MCF 10A (cell line): ENCODE measurements around the gene FAM227B. TPM values are rescaled to one million over a fixed set of nuclear protein-coding genes. Genes with fewer than 3 reads are reported as not detected.

Experiments used
- BruUV-seq: library from RNA; stranded (reverse); fragments of 400-500 nt; replicated peaks from 2 replicates; lab custom pipeline; 2021; lab: Mats Ljungman, UMichigan
- CTCF ChIA-PET: fragments of 300-600 bp; sonication (Branson Sonifier 250); formaldehyde crosslinking; extraction: SDS; loops from one replicate; lab custom pipeline; 2021; ENCODE audit warnings: antibody characterized with exemption, inconsistent platforms; lab: Yijun Ruan, JAX
- POLR2A ChIA-PET: fragments of 300-600, 350-650 bp; sonication (Branson Sonifier 250); formaldehyde crosslinking; extraction: SDS; loops from one replicate; lab custom pipeline; 2020; ENCODE audit warnings: antibody characterized with exemption, inconsistent platforms; lab: Yijun Ruan, JAX
- DNase-seq: peaks from one replicate; pipeline ENCODE4 v3.0.0-alpha.2; 2018; ENCODE audit not compliant: unreplicated experiment
- H3K27ac Mint-ChIP-seq: one replicate; pipeline ENCODE4 v1.8.0; 2022; ENCODE audit warnings: mild to moderate bottlenecking, low read depth, mixed read lengths; ENCODE audit not compliant: unreplicated experiment
- H3K27me3 Mint-ChIP-seq: one replicate; pipeline ENCODE4 v1.8.0; 2022; ENCODE audit warnings: mixed read lengths; ENCODE audit not compliant: insufficient read depth, unreplicated experiment
- H3K36me3 Mint-ChIP-seq: one replicate; pipeline ENCODE4 v1.8.0; 2022; ENCODE audit warnings: mild to moderate bottlenecking, moderate library complexity, mixed read lengths; ENCODE audit not compliant: insufficient read depth, unreplicated experiment
- H3K4me1 Mint-ChIP-seq: one replicate; pipeline ENCODE4 v1.8.0; 2022; ENCODE audit warnings: mixed read lengths; ENCODE audit not compliant: insufficient read depth, unreplicated experiment
- H3K4me3 Mint-ChIP-seq: one replicate; pipeline ENCODE4 v1.8.0; 2022; ENCODE audit warnings: mild to moderate bottlenecking, moderate library complexity, mixed read lengths; ENCODE audit not compliant: unreplicated experiment
- H3K9me3 Mint-ChIP-seq: one replicate; pipeline ENCODE4 v1.8.0; 2022; ENCODE audit warnings: mixed read lengths; ENCODE audit not compliant: unreplicated experiment
- CTCF ChIP-seq: fragments of 200-600 bp; IDR thresholded peaks from one replicate; pipeline ENCODE4 v1.8.0; 2022; ENCODE audit warnings: antibody characterized with exemption, mild to moderate bottlenecking; ENCODE audit not compliant: unreplicated experiment
- intact Hi-C: fragments of 100-400 bp; cut with micrococcal nuclease; formaldehyde crosslinking; loops from 2 replicates; pipeline ENCODE4 v1.14.1; 2022
- total RNA-seq: library from RNA; stranded (reverse); gene quantifications from 2 replicates; pipeline ENCODE4 v1.2.3, GENCODE V29; 2022

Gene FAM227B
- total RNA-seq, 1 experiment from 2014 or later = 5.8 TPM

- Mint-ChIP-seq H3K27me3 (no peaks in the 10 kb centered on the region), H3K4me1 (no peaks in the 10 kb centered on the region), H3K36me3 (peaks cover 41% of the 10 kb centered on the region), H3K27ac (no peak overlapping the region), H3K4me3 (no peak overlapping the region), H3K9me3 (no peaks in the 10 kb centered on the region)
- ChIA-PET POLR2A (interaction anchor here (1.6 kb wide), 1 partner anchor 13 kb away, joined by 3 read pairs; no protein-coding TSS in a partner anchor), CTCF (interaction anchor here (0.6 to 0.7 kb wide), 2 partner anchors 97 to 179 kb away, joined by 4 to 5 read pairs; no protein-coding TSS in a partner anchor)
- BruUV-seq = no TSS peak
- intact Hi-C loops = no loop called here
- no peak for DNase-seq
- no peak for TF ChIP-seq CTCF
Observed at GRCh38 chr15:49330166-49330565, 290.5 kb downstream of the FAM227B start.

- Mint-ChIP-seq H3K27me3 (no peaks in the 10 kb centered on the region), H3K9me3 (no peaks in the 10 kb centered on the region), H3K4me1 (no peaks in the 10 kb centered on the region), H3K4me3 (no peak overlapping the region), H3K36me3 (peaks cover 41% of the 10 kb centered on the region), H3K27ac (no peak overlapping the region)
- intact Hi-C loops = no loop called here
- ChIA-PET CTCF (interaction anchor here (0.7 kb wide), 1 partner anchor 12 kb away, joined by 3 read pairs; no protein-coding TSS in a partner anchor), POLR2A (interaction anchor here (0.6 to 1.5 kb wide), 3 partner anchors 8 to 15 kb away, joined by 3 to 4 read pairs (median 3); no protein-coding TSS in a partner anchor)
- no TSS peak for BruUV-seq
- no peak for DNase-seq
- no peak for TF ChIP-seq CTCF
Observed at GRCh38 chr15:49328941-49329340, 291.7 kb downstream of the FAM227B start.

- DNase-seq = no peak
- no peaks in the 10 kb centered on the region for H3K27me3 Mint-ChIP-seq
- H3K27ac Mint-ChIP-seq = no peak overlapping the region
- no peak overlapping the region for H3K4me3 Mint-ChIP-seq
- ChIA-PET CTCF (no interaction called here), POLR2A (interaction anchor here (1.5 kb wide), 1 partner anchor 12 kb away, joined by 3 read pairs; no protein-coding TSS in a partner anchor)
- no peaks in the 10 kb centered on the region for H3K4me1 Mint-ChIP-seq
- intact Hi-C loops = no loop called here
- no peak for TF ChIP-seq CTCF
- BruUV-seq = no TSS peak
- H3K36me3 Mint-ChIP-seq = peaks cover 41% of the 10 kb centered on the region
- H3K9me3 Mint-ChIP-seq = no peaks in the 10 kb centered on the region
Observed at GRCh38 chr15:49327927-49328326, 292.7 kb downstream of the FAM227B start.

- ChIA-PET POLR2A (no interaction called here), CTCF (no interaction called here)
- H3K4me3 Mint-ChIP-seq = no peak overlapping the region
- BruUV-seq = no TSS peak
- intact Hi-C loops = no loop called here
- no peak for TF ChIP-seq CTCF
- peaks cover 57% of the 10 kb centered on the region for H3K36me3 Mint-ChIP-seq
- H3K4me1 Mint-ChIP-seq = no peaks in the 10 kb centered on the region
- no peak for DNase-seq
- no peaks in the 10 kb centered on the region for H3K27me3 Mint-ChIP-seq
- H3K9me3 Mint-ChIP-seq = no peaks in the 10 kb centered on the region
- no peak overlapping the region for H3K27ac Mint-ChIP-seq
Observed at GRCh38 chr15:49323207-49323606, 297.4 kb downstream of the FAM227B start.
